ENCODE data around the gene CASR.

Gene CASR

DNA sequence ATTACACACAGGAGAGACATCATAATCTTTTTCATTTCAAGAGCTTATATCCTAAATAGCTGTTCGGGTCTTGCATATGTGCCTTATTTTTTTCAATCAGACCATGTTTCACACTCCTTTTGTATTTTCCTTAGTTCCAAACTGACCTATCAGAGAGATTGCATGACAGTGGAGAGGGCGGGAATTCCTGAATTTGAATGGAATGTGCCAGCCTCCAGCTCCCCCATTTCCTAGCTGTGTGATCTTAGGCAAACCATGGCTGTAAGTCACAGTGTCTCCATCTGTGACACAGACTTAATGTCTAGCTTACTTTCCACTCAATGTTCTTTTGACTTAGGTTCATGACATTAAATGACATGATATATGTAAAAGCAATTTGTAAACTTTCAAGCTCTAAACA lies 79.6 kb downstream of the CASR start:
- no peak for DNase-seq

DNA sequence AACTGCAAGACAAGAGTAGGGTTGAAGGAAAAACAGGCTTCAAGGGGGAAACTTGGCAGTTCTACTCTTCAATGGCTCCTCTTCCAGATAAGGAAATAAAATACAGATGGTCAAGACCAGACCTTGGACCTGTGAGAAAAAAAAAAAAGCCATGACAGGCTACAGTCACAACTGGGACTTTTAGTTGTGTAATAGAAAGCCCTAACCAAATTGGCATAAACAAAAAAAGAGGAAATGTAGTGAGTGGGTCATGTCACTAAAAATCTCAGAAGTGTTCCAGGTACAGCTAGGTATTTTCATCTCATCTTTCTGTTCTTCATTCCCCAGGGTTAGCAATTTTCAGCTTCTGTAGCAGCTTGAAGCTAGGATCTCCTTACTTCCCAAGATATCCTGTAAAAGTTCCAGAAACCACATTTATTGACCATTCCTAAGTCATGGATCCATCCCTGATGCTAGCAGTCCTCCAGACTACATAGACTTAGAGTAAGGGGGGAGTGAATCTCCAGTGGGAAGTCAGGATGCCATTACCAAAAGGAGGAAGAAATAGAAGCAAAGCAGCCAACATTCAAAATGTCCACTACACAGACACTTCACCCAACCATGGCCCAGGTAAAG lies 80.6 kb downstream of the CASR start:
- no peak for DNase-seq

DNA sequence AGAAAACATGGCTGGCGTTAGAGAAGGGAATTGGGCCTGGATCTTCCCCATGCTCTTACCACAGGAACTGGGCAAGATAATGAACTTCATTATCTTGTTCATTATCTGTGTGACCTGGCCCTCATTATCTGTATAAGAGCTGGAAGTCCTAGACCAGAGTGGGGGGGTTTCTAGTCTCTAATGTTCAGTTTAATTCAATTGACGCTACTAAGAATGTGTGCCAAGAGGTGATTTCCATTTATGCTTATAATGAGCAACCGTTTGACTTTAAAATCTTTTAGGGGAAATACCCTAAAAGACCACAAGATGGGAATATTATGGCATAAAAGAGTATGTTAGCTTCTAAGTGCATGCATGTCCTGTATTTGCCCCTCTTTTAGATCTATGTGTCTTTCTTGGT lies 82.5 kb downstream of the CASR start:
- DNase-seq, result no peak

GRCh38 chr3:122268257-122269024 lies 85.0 kb downstream of the CASR start:
- no peak for DNase-seq

DNA sequence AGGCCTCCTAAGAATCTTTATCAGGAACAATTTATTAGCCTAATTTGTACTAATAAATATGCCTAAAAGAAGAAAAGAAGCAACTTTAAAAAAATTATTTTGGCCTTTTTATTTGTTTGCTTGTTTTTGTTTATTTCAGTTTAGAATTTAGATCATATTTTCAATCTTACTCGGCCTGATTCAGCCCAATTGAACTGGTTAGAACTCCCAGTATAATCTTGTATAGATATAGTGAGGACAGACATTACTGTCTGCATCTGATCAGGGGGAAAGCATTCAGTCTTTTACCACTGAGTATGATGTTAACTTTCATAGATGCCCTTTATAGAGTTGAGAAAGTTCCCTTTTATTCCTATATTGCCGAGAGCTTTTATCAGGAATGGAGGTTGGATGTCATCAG lies 85.6 kb downstream of the CASR start:
- DNase-seq, result no peak

GRCh38 chr3:122271246-122271898 lies 87.9 kb downstream of the CASR start:
- no peak for DNase-seq

DNA sequence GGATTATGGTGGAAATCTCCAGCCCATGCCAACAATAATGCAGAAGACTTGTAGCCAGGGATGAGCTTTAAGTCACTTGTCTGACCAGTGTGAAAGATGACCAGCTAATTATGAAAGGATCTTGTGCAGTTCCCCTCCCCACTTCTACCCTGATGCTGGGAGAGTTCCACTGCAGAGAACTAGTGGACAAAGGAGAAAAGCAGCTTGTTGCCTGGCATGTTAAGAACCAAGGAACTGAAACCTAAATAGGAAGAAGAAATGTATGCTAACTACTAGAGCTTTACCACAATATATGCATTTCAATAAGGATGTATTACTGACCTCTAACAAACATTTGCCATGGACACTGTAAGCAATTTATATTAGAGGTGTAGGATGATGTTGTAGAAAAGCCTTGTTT lies 89.4 kb downstream of the CASR start:
- no peak for DNase-seq

DNA sequence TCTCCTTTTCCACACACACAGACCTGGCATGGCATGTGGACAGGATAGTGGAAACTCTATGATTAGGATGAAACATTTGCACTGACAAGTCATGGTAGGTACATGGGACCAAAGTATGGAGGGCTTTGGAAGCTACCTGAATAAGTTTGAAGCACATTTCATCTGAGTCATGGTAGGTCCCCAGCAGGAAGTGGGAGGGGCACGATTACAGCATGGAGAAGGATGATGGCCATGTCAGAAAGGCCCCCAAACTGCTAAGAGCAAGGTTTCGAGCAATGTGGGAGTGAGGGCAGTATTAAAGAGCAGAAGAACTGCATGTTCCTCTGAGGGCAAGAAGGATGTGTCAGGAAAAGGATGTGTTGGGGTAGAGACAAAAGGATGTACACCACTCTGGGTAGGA lies 90.0 kb downstream of the CASR start:
- no peak for DNase-seq

GRCh38 chr3:122281891-122282290 lies 98.4 kb downstream of the CASR start:
- no peak for DNase-seq

- DNase-seq, result no peak
These were observed 100.5 kb downstream of the CASR start for GRCh38 chr3:122283796-122284445.

DNA sequence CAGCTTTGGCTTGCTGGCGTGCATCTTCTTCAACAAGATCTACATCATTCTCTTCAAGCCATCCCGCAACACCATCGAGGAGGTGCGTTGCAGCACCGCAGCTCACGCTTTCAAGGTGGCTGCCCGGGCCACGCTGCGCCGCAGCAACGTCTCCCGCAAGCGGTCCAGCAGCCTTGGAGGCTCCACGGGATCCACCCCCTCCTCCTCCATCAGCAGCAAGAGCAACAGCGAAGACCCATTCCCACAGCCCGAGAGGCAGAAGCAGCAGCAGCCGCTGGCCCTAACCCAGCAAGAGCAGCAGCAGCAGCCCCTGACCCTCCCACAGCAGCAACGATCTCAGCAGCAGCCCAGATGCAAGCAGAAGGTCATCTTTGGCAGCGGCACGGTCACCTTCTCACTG lies 101.0 kb downstream of the CASR start:
- no peak for DNase-seq

GRCh38 chr3:122294359-122294758 lies 110.9 kb downstream of the CASR start:
- DNase-seq, result no peak

- DNase-seq, result no peak
These were observed 112.0 kb downstream of the CASR start for GRCh38 chr3:122295266-122296062.

DNA sequence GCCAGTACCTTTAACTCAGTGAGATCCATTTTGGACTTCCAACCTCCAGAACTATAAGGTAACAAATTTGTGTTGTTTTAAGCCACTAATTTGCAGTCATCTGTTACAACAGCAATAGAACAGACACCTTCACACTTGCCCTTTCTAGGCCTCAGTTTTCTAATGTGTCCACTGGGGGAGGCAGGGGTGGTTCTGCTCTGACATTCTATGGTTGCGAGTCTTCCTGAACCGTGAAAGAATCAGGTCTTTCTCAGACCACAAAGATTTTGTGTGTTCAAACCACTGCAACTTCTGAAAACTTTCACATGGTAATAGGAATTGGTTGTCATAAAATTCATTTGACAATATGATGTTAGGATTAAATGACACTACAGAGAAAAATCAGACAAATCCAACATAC lies 114.8 kb downstream of the CASR start:
- no peak for DNase-seq

DNA sequence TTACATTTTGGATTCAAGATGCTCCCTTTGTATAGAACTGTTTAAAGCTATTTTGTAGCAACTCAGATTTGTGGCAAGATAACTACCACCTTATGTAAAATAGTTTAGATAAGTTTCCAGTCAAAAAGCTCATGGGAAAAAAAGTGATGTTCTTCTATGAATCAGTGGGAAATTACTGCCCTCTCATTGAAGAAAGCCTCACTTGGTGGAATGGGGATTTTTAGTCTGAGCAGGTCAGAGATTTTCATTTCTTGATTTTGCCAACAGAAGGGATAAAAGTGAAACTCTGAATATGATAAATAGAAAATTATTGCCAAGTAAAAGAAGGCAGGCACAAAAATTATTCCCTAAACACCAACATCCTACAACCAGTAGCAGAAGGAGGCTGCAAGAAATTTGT lies 115.7 kb downstream of the CASR start:
- DNase-seq, result no peak

GRCh38 chr3:122299872-122300460 lies 116.5 kb downstream of the CASR start:
- peak in 1 of 3 experiments; percentile 59 for DNase-seq

DNA sequence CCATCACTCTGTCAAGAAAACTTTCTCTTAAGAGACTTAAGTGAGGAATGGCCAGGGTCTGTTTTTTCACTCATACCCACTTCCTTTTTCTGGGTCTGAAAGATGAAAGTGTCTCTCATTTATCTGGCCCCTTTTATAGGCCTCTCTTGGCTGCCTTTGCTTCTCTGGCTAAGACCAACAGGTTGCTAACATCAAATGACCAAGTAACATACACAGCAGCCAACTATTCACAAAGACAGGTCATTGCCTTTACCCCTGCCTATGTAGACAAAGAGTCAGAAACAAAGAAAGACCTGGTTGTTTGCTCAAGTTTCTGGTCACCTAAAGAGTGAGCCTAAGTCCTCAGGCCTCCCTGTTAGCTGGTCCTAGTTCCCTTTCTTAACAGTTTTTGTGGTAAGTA lies 117.6 kb downstream of the CASR start:
- no peak for DNase-seq

GRCh38 chr3:122305818-122306621 lies 122.6 kb downstream of the CASR start:
- peak in 2 of 3 experiments; percentile 5 to 48 for DNase-seq

- DNase-seq, result no peak
These were observed 123.1 kb downstream of the CASR start for GRCh38 chr3:122306622-122306953.

GRCh38 chr3:122307094-122307687 lies 123.7 kb downstream of the CASR start:
- DNase-seq, result no peak

- no peak for DNase-seq
These were observed 124.5 kb downstream of the CASR start for GRCh38 chr3:122307976-122308375.
